Stimulated activated CD4-positive, alpha-beta T cell treated with anti-CD3 and anti-CD28 coated beads, Interleukin-4, amount 100 ng/mL, for 48 hours (primary cell): ENCODE data around the gene WHRN.

Experiments
- DNase-seq, 2 donors: peaks; one replicate each; pipeline ENCODE4 v3.0.0-alpha.2; 2020; ENCODE audit warnings: low read depth in 2 of 2

WHRN gene

DNA sequence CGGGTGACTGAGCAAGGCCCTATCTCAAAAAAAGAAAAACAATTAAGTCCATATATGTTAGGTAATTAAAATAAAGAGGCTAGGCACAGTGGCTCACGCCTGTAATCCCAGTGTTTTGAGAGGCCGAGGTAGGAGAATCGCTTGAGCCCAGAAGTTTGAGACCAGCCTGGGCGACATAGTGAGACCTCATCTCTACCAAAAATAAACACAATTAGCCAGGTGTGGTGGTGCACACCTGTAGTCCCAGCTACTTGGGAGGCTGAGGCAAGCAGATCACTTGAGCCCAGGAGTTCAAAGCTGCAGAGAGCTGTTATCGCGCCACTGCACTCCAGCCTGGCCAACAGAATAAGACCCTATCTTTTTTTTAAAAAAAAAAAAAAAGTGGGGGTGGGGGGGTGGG, 12.3 kb downstream of the WHRN start:
- DNase-seq, result no peak

DNA sequence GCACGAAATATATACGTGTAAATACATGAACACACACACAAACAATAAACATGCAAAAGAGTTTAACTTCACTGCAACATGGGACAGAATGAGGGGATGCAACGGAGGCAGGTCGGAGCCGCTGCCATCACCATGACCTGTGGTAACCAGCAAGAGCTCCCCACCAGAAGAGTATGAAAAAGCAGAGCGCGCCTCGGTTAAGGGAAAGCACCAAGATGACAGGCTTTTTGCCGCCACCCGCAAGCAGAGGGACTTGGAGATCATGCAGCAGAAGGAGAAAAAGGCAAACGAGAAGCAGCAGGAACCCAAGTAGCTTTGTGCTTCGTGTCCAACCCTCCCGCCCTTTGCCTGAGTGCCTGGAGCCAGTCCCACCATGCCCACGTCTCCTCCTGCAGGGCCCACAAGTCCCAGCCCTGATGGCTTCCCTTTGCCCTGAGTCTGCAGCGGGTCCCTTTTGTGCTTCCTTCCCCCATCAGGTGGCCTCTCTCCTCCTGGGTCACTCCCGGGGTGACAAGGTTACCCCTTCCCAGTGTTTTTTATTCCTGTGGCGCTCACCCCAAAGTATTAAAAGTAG, 13.8 kb downstream of the WHRN start:
- no peak for DNase-seq

- DNase-seq, result no peak
Measured at GRCh38 chr9:114489928-114490327, 15.3 kb downstream of the WHRN start.

GRCh38 chr9:114488398-114489129, 16.7 kb downstream of the WHRN start:
- DNase-seq, result no peak

DNA sequence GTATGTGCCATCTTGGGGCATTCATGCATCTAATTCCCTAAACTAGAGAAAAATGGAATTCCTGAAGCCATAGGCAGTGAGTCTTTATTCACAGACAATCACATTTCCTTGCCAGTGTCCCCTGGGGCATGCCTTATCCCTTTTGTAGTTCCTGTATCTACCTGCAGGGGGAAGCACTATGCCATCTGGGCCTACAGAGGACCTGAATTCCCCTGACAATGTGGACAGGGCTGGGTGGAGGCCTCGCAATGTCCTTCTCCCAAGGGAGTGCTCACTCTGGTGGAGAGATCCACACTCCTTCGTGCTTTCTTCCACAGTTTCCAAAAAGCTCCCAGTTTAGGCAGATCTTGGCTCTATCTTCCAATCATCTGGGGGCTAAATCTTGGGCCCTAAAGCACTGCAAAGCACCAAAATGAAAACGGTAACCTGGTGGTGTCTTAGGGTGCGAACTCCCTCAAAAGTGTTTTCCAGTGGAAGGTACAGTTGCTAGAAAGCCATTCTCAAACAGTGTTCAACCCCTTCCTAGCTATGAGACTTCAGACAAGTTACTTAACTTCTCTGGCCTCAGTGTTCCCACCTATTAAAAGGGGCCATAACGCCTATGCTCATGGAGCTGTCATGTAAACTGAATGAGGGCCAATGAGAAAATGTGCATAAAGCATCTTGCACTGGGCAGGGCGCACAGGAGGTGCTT, 17.5 kb downstream of the WHRN start:
- peak; percentile 40 to 46 for DNase-seq

DNA sequence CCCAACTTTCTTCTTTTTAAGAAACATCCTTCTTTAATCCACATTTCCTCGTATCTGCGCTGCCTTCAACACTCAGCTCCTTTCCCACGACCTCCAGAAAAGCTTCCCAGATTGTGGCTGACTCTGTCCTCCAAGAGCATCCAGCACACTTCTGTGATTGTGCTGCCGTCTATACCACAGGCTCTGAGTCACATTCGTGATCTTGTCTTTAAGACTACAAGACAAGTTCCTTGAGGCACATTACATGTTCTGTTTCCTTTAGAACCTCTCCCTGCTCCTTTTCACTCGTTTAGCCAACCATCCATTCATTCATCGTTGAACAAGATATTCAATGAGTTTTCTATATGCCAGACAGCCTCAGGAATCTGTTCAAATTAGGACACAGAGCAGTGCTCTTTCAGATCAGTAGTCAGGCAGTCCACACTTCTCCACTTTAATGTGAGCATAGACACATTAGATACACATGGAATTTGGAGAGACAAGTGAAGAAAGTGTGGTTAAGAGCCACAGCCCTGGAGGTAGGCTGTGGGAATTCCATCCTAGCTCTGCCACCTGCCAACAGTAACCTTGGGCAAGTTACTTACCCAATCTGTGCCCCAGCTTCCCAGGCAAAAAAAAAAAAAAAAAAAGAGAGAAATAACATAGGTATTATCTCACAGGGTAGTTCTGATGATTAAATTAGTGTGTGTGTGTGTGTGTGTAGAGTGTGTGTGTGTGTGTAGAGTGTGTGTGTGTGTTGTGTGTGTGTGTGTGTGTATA, 18.9 kb downstream of the WHRN start:
- DNase-seq, result no peak

- peak in 1 of 2 donors; percentile 37 for DNase-seq
Measured at GRCh38 chr9:114484854-114485443, 20.3 kb downstream of the WHRN start.

- DNase-seq, result no peak
Measured at GRCh38 chr9:114484215-114484853, 20.9 kb downstream of the WHRN start.

DNA sequence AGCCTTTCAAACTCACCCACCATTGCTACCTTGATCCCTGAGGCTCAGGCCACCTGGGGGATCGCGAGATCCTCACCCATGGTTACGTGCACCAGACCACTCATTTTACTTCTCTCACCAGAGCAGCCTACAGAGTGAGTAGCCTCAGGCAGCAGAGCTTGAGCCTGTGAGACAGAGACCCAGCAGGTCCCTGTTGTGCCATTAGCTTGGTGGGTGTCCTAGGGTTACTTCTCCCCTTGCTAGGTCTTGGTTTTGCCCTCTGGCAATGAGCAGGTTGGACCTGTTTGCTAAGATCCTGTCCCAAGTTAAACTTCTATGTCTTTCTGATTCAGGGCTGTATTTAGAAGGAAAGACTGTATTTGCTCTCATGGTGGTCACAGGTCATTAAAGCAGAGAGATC, 21.8 kb downstream of the WHRN start:
- no peak for DNase-seq

GRCh38 chr9:114482593-114482992, 22.7 kb downstream of the WHRN start:
- no peak for DNase-seq

GRCh38 chr9:114481789-114482188, 23.5 kb downstream of the WHRN start:
- no peak for DNase-seq

- DNase-seq, result no peak
Measured at GRCh38 chr9:114480746-114481435, 24.4 kb downstream of the WHRN start.

DNA sequence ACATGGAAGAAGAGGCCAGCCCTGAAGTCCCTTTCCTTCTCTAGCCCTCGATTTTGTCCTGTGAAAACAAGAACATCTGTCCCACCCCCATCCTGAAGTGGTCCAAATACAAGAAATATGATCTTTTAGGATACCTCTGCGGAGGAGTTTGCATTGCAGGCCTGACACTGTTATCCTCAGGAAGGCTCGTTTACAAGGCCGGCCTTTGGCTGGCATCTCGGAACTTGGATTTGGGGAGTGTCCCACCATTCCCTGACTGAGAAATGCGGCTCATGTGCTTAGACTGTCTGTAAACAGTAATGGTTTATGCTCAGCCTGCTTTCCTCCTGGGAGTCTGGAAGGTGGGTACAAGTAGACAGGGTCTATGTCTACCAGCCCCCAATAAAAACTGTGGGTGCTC, 26.4 kb downstream of the WHRN start:
- no peak for DNase-seq

DNA sequence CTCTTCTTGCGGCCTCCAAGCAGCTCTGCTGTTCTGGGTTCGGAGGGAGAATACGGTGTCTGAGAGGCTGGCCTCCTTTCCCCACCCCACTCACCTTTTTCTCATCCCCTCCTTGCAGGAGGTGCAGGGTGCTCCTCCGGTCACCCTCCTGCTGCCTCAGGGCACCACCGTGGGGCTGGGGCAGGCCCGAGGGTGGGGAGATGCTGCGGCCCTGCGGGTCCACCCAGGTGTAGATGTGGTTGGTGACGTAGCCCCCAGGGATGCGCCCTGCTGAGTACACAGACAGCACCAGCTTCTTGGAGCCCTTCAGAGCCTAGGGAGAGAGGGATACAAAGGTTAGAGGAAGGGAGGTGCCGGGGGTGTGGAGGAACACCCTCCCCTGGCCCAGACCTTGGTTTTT, 26.8 kb downstream of the WHRN start:
- DNase-seq, result no peak

DNA sequence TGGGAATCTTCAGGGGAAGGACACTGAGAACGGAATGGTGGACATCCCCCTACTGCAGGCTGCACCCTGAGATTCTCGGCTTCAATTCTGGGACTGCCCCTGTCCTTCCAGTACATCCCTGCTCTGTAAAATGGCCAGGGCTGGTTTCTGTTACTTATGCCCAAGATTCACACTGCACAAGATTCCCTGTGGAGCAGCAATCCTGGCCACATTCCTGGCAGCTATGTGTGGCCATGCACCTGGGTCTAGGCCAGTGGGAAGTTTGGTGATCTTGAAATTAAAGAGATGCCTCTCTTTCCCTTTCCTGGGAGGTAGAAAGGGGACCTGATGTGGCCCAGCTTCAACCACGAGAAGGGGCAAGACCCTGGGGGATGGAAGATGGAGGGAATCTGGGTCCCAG, 27.6 kb downstream of the WHRN start:
- DNase-seq, result no peak

- no peak for DNase-seq
Measured at GRCh38 chr9:114476891-114477469, 28.3 kb downstream of the WHRN start.

DNA sequence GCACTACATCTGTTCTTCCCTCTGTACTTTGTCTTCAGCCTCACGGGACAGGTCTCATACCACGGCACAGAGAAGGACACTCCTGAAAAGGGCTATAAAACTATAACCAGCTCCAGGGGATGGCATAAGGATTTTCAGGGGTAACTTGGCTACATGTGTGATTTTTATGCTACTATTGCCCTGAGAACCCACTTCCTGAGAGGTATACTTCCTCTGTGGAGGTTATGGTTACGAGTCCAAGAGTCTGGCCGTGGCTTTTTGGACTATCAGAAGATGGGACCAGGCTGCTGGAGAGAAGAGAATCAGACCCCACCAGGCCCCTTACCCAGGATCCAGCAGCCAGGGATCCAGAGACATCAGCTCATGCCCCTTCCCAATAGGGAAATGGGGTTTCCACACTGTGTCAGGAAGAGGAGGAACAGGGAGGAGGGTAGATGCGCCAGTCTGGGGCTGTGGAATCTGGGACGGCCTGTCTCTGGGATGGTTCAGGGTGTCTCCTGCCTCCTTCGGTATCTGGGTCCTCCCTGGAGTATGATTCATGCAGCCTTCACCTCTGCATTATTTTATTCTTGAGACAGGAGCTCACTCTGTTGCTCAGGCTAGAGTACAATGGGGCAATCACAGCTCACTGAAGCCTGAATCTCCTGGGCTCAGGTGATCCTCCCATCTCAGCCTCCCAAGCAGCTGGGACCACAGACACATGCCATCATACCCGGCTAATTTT, 29.7 kb downstream of the WHRN start:
- DNase-seq, result no peak

GRCh38 chr9:114474425-114474824, 30.8 kb downstream of the WHRN start:
- DNase-seq, result no peak

DNA sequence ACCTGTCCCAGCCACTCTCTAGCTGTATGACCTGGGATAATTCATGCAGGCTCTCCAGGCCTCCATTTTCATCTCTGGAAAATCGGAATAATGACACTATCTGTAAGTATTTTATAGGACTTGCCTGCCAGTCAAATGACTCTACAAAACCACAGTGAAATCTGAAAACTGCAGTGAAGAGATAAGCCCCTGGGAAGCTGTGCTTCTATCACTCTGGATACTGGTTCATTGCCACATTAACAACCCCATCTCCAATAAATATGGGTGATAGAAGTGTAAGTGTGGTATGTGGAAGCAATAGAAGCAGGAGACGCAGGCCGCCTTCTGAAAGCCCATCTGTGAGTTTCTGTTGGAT, 31.8 kb downstream of the WHRN start:
- no peak for DNase-seq
